Epithelial cell of esophagus (primary cell): ENCODE data around the gene PAXIP1.
"Not testable (repeated sequence)": the region's sequence is repeated elsewhere in the genome, so short reads cannot be mapped to it uniquely, and the experiment has no call there.

Source experiments
- DNase-seq: peaks from one replicate; pipeline ENCODE4 v3.0.0; 2010; ENCODE audit warnings: low read depth
- H3K4me3 ChIP-seq: 2 replicates; pipeline ENCODE4 v1.5.1; 2011; ENCODE audit warnings: mild to moderate bottlenecking, low read length, control low read depth
- TF ChIP-seq, protein P1 (sequence below): IDR thresholded peaks from 2 replicates; pipeline ENCODE4 v1.5.1; 2011; ENCODE audit warnings: low read depth, mild to moderate bottlenecking, low read length, control low read depth, inconsistent platforms; ENCODE audit not compliant: insufficient read depth; ENCODE audit errors: missing control alignments

Gene PAXIP1

DNA sequence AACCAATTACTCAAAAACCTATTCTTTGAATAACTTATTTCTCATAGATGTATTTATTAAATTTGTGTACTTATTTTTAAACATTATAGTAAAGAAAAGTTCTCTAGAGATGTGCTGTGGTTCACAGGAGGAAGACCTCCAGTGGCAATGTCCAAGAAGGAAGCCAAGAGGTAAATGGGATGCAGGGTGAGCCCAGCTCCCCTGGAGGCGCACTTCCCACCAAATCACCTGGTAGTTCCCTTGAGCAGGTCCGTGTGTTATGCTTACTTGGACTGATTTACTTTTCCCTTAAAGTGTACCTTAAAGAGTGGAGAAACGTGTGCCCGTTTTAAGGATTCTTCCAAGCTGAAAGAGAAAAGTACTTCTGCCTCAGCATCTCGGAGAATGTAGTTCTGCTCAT, 55.3 kb downstream of the PAXIP1 start:
- H3K4me3 ChIP-seq: no peak overlapping the region
- TF ChIP-seq, protein P1, sequence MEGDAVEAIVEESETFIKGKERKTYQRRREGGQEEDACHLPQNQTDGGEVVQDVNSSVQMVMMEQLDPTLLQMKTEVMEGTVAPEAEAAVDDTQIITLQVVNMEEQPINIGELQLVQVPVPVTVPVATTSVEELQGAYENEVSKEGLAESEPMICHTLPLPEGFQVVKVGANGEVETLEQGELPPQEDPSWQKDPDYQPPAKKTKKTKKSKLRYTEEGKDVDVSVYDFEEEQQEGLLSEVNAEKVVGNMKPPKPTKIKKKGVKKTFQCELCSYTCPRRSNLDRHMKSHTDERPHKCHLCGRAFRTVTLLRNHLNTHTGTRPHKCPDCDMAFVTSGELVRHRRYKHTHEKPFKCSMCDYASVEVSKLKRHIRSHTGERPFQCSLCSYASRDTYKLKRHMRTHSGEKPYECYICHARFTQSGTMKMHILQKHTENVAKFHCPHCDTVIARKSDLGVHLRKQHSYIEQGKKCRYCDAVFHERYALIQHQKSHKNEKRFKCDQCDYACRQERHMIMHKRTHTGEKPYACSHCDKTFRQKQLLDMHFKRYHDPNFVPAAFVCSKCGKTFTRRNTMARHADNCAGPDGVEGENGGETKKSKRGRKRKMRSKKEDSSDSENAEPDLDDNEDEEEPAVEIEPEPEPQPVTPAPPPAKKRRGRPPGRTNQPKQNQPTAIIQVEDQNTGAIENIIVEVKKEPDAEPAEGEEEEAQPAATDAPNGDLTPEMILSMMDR: no peak
- no peak for DNase-seq

DNA sequence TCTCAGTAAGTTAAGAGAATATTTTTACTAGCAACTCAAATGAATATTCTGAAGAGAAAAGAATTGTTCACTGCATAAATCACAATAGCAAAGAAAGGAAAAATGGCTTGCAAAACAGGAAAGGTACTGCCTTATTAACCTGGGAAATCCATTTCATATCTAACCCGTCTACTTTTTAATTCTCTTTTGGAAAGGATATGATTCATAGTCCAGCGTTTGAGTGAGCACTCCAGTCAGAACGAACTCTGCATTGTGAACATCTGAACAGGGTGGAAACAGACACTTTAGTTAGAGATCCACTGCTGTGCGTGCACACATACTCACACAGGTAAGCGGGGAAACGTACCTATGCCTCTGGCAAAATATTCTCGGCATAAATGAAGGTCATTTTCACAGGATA, 56.8 kb downstream of the PAXIP1 start:
- H3K4me3 ChIP-seq: no peak overlapping the region
- no peak for DNase-seq
- TF ChIP-seq, protein P1: no peak

DNA sequence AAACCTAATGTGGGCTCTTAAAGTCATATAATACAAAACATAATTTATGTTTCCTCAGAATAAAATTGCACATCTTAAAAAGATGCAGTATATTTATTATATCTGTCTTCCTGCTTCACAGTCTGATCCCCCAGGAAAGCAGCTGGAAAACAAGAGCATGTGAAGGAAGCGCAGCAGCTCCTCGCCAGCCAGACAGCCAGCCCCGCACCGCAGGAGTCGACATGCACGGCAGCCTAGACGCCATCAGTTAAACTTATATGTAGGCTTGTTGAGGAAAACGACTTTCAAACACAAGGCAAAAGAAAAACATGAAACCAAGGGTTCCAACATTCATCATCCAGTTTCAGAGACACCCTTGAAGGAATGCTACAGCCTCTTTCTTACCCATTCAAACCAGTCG, 59.0 kb downstream of the PAXIP1 start:
- DNase-seq: no peak
- TF ChIP-seq, protein P1: no peak
- no peak overlapping the region for H3K4me3 ChIP-seq

DNA sequence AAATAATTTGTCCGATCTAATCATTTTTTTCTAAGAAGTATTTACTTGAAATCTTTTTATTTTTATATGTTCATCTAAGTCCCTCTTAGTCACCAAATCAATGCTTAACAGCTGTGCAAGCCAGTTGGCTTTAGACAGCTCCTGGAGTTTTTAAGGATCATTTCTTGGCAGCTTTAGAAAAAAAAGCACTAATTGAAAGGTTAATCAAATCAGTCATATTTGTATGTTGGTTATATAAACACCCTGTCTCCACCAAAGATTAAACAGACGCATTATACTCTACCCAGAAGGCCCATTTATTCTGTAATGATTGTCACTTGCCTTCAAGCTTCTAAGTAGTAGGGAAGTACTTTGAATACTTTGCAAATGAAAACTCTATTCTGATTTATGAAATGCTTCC, 60.2 kb downstream of the PAXIP1 start:
- TF ChIP-seq, protein P1: no peak
- no peak for DNase-seq
- no peak overlapping the region for H3K4me3 ChIP-seq

DNA sequence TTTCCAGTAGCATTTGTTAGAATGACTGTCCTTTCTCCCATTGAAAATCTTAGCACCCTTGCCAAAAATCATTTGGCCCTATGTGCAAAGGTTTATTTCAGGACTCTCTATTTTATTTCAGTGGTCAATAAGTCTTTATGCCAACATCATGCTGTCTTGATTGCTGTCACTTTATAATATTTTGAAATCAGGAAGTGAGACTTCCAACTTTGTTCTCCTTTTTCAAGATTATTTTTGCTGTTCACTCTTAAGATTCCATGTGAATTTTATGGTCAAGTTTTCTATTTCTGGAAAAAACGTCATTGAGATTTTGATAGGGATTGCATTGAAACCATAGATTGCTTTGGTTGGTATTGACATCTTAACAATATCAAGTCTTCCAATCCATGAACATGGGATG, 65.1 kb downstream of the PAXIP1 start:
- DNase-seq: no peak
- TF ChIP-seq, protein P1: no peak
- H3K4me3 ChIP-seq: no peak overlapping the region

DNA sequence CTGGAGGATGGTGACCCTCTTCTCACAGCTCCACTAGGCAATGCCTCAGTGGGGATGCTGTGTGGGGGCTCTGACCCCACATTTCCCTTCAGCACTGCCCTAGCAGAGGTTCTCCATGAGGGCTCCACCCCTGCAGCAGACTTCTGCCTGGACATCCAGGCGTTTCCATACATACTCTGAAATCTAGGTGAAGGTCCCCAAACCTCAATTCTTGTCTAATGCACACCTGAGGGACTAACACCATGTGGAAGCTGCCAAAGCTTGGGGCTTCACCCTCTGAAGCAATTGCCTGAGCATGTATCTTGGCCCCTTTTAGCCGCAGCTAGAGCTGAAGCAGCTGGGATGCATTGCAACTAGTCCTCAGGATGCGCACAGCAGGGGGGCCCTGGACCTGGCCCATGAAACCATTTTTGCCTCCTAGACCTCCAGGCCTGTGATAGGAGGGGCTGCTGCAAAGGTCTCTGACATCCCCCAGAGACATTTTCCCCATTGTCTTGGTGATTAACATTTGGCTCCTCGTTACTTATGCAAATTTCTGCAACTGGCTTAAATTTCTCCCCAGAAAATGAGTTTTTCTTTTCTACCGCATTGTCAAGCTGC, 68.5 kb downstream of the PAXIP1 start:
- H3K4me3 ChIP-seq, DNase-seq: not testable (repeated sequence)

DNA sequence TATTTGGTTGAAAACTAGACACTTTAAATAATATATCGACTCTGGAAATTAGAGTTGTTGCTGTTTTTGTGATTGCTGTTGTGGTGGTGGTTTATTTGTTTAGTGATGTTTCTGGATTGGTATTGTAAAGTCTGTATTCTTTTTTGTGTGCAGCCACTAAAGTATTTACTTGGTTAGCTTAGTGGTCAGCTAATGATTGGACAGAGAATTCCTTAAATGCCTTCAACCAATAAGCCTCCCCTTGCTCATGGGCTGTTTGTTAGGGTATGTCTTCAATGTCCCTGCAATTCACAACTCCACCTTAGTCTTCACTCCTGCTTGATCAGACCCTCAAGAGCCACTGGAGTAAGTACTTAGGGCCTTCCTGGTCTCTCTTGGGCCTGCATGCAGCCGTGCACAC, 71.0 kb downstream of the PAXIP1 start:
- TF ChIP-seq, protein P1: no peak
- no peak for DNase-seq
- no peak overlapping the region for H3K4me3 ChIP-seq
